HG03097 (cell line): Measurements from ENCODE around the gene ADAMTSL1.

Experiments used
- ATAC-seq: cut with Tn5 transposase; IDR thresholded peaks from one replicate; pipeline ENCODE4 v1.9.1; 2021; ENCODE audit not compliant: unreplicated experiment, low FRiP score

ADAMTSL1 gene

GRCh38 chr9:18829873-18830272 is 355.9 kb downstream of the ADAMTSL1 start:
- ATAC-seq = no peak

- ATAC-seq = peak; percentile 57
Measured at GRCh38 chr9:18834740-18835361, 360.9 kb downstream of the ADAMTSL1 start.

- ATAC-seq = no peak
Measured at GRCh38 chr9:18837402-18837801, 363.4 kb downstream of the ADAMTSL1 start.

- no peak for ATAC-seq
Measured at GRCh38 chr9:18847576-18848275, 373.8 kb downstream of the ADAMTSL1 start.

- ATAC-seq = no peak
Measured at GRCh38 chr9:18848657-18849056, 374.7 kb downstream of the ADAMTSL1 start.

GRCh38 chr9:18849270-18849669 is 375.3 kb downstream of the ADAMTSL1 start:
- no peak for ATAC-seq

GRCh38 chr9:18849890-18850677 is 376.1 kb downstream of the ADAMTSL1 start:
- ATAC-seq = no peak

GRCh38 chr9:18851069-18851795 is 377.3 kb downstream of the ADAMTSL1 start:
- no peak for ATAC-seq

GRCh38 chr9:18855656-18856055 is 381.7 kb downstream of the ADAMTSL1 start:
- ATAC-seq = no peak

GRCh38 chr9:18857334-18857733 is 383.4 kb downstream of the ADAMTSL1 start:
- no peak for ATAC-seq

GRCh38 chr9:18857769-18858168 is 383.8 kb downstream of the ADAMTSL1 start:
- no peak for ATAC-seq

GRCh38 chr9:18861609-18862544 is 387.9 kb downstream of the ADAMTSL1 start:
- no peak for ATAC-seq

GRCh38 chr9:18863791-18864190 is 389.8 kb downstream of the ADAMTSL1 start:
- ATAC-seq = no peak

GRCh38 chr9:18864516-18864915 is 390.6 kb downstream of the ADAMTSL1 start:
- no peak for ATAC-seq

GRCh38 chr9:18865542-18865941 is 391.6 kb downstream of the ADAMTSL1 start:
- ATAC-seq = no peak

GRCh38 chr9:18866121-18866831 is 392.3 kb downstream of the ADAMTSL1 start:
- no peak for ATAC-seq

- ATAC-seq = no peak
Measured at GRCh38 chr9:18869725-18870124, 395.8 kb downstream of the ADAMTSL1 start.

- ATAC-seq = no peak
Measured at GRCh38 chr9:18874069-18874468, 400.1 kb downstream of the ADAMTSL1 start.

GRCh38 chr9:18874990-18875389 is 401.0 kb downstream of the ADAMTSL1 start:
- peak; percentile 68 for ATAC-seq
